CD4-positive, alpha-beta memory T cell (primary cell): Measurements from ENCODE around the gene GPANK1. TPM values are rescaled to one million over a fixed set of nuclear protein-coding genes. Genes with fewer than 3 reads are reported as not detected.

ENCODE experiments used
- CTCF ChIA-PET: fragments of 350-600 bp; sonication (Branson Sonifier 250); formaldehyde crosslinking; loops from one replicate; lab custom pipeline; 2021; ENCODE audit warnings: inconsistent platforms; ENCODE audit not compliant: partially characterized antibody; lab: Charles Lee
- POLR2A ChIA-PET: fragments of 350-600 bp; sonication (Branson Sonifier 250); formaldehyde crosslinking; loops from one replicate; lab custom pipeline; 2021; ENCODE audit not compliant: partially characterized antibody; lab: Charles Lee
- DNase-seq, 5 donors: peaks; one replicate each; pipeline versions ENCODE4 v3.0.0 to v3.0.0-alpha.2; 2020 to 2022; ENCODE audit warnings: mixed read lengths in 1 of 5
- H3K27ac ChIP-seq: one replicate; pipeline ENCODE4 v1.7.0; 2013; ENCODE audit warnings: low read depth, low read length
- H3K27me3 ChIP-seq: 2 replicates; pipeline ENCODE4 v1.7.0; 2013; ENCODE audit warnings: mild to moderate bottlenecking, low read length, moderate library complexity; ENCODE audit not compliant: insufficient read depth
- H3K36me3 ChIP-seq: 2 replicates; pipeline ENCODE4 v1.7.0; 2013; ENCODE audit warnings: mild to moderate bottlenecking, low read length, moderate library complexity; ENCODE audit not compliant: insufficient read depth
- H3K4me1 ChIP-seq: 2 replicates; pipeline ENCODE4 v1.7.0; 2013; ENCODE audit warnings: mild to moderate bottlenecking, low read length, moderate library complexity; ENCODE audit not compliant: insufficient read depth
- H3K4me3 ChIP-seq, 2 donors: one replicate each; pipeline ENCODE4 v1.7.0; 2013; ENCODE audit warnings: low read length in 2 of 2, mild to moderate bottlenecking in 1 of 2
- H3K9me3 ChIP-seq, 2 donors: one replicate each; pipeline ENCODE4 v1.7.0; 2013; ENCODE audit warnings: low read length in 2 of 2, control low read depth in 1 of 2; ENCODE audit not compliant: control insufficient read depth in 1 of 2
- H3K27ac Mint-ChIP-seq, 7 donors: one replicate each; pipeline ENCODE4 v1.8.0; 2020 to 2021; ENCODE audit warnings: mixed read lengths in 7 of 7, mild to moderate bottlenecking in 6 of 7, inconsistent platforms in 3 of 7, moderate library complexity in 3 of 7
- H3K27me3 Mint-ChIP-seq, 2 donors: one replicate each; pipeline ENCODE4 v1.8.0; 2020 to 2021; ENCODE audit warnings: mixed read lengths in 2 of 2
- H3K36me3 Mint-ChIP-seq, 2 donors: one replicate each; pipeline ENCODE4 v1.8.0; 2020 to 2021; ENCODE audit warnings: mixed read lengths in 2 of 2, inconsistent platforms in 1 of 2, mild to moderate bottlenecking in 1 of 2
- H3K4me1 Mint-ChIP-seq, 4 donors: one replicate each; pipeline ENCODE4 v1.8.0; 2020 to 2021; ENCODE audit warnings: mixed read lengths in 4 of 4, mild to moderate bottlenecking in 1 of 4
- H3K4me3 Mint-ChIP-seq, 8 donors: one replicate each; pipeline ENCODE4 v1.8.0; 2020 to 2021; ENCODE audit warnings: mixed read lengths in 8 of 8, mild to moderate bottlenecking in 7 of 8, moderate library complexity in 6 of 8, inconsistent platforms in 3 of 8
- H3K9me3 Mint-ChIP-seq, 8 donors: one replicate each; pipeline ENCODE4 v1.8.0; 2020 to 2021; ENCODE audit warnings: mixed read lengths in 8 of 8, mild to moderate bottlenecking in 5 of 8, inconsistent platforms in 3 of 8, moderate library complexity in 1 of 8
- intact Hi-C: fragments of 100-400 bp; cut with micrococcal nuclease; formaldehyde crosslinking; loops from one replicate; pipeline ENCODE4 v1.15.1; 2023
- polyA plus RNA-seq, 2 donors: library from polyadenylated mRNA; unstranded; fragments of 300-500 nt; fragmentation: Illumina TruSeq; gene quantifications; one replicate each; pipeline ENCODE4 v1.2.3, GENCODE V29; 2021
- total RNA-seq, 2 experiments: library from RNA; stranded (reverse); gene quantifications; one replicate each; pipeline ENCODE4 v1.2.3, GENCODE V29; 2021

Gene GPANK1
- total and polyA plus RNA-seq, 4 experiments from 2014 or later: 16.7 to 25.5 (median 22.3) TPM

- Histone ChIP-seq H3K27ac (peak overlapping the region; percentile 97), H3K4me1 (peaks cover 33% of the 10 kb centered on the region), H3K36me3 (peaks cover 22% of the 10 kb centered on the region), H3K9me3 (no peaks in the 10 kb centered on the region), H3K4me3 (peak overlapping the region; percentile 70 to 82), H3K27me3 (no peaks in the 10 kb centered on the region)
- peaks cover 0 to 5% (median 0%) of the 10 kb centered on the region in 8 donors for H3K9me3 Mint-ChIP-seq
- CTCF ChIA-PET: interaction anchor here (1.0 to 3.2 kb wide), 3 partner anchors 27 to 128 kb away, joined by 4 to 11 read pairs (median 8); partner anchors contain the start of gene DDAH2
- H3K27me3 Mint-ChIP-seq: no peaks in the 10 kb centered on the region
- H3K27ac Mint-ChIP-seq: peak overlapping the region; percentile 93 to 99 (median 98)
- DNase-seq: peak in 1 of 5 donors; percentile 7
- intact Hi-C loops: loop anchor here (2.0 kb wide), 2 partner anchors 22 to 36 kb away; partner anchors contain the start of gene LY6G5C
- H3K36me3 Mint-ChIP-seq: peaks cover 14 to 29% of the 10 kb centered on the region in 2 donors
- peak overlapping the region; percentile 97 to 99 (median 98) for H3K4me3 Mint-ChIP-seq
- POLR2A ChIA-PET: interaction anchor here (0.7 to 2.7 kb wide), 26 partner anchors 9 to 1269 kb away, joined by 3 to 22 read pairs (median 7); partner anchors contain the start of genes BAG6, CLIC1, CSNK2B and DDAH2
- peaks cover 25 to 49% (median 39%) of the 10 kb centered on the region in 4 donors for H3K4me1 Mint-ChIP-seq
These were observed 37.6 kb upstream of the GPANK1 start for GRCh38 chr6:31702405-31702818.

- POLR2A ChIA-PET: interaction anchor here (0.9 to 2.7 kb wide), 14 partner anchors 8 to 200 kb away, joined by 3 to 22 read pairs (median 11); partner anchors contain the start of genes BAG6, CSNK2B, GPANK1 and HSPA1A
- peaks cover 25 to 53% (median 41%) of the 10 kb centered on the region in 4 donors for H3K4me1 Mint-ChIP-seq
- intact Hi-C loops: loop anchor here (2.0 kb wide), 2 partner anchors 21 to 37 kb away; partner anchors contain the start of gene LY6G5C
These were observed 37.0 kb upstream of the GPANK1 start for GRCh38 chr6:31701666-31702404.

GRCh38 chr6:31700740-31701401 is 36.1 kb upstream of the GPANK1 start:
- peak overlapping the region; percentile 97 for H3K27ac ChIP-seq
- peaks cover 31% of the 10 kb centered on the region for H3K36me3 ChIP-seq
- H3K4me1 ChIP-seq: peaks cover 35% of the 10 kb centered on the region
- no peaks in the 10 kb centered on the region for H3K27me3 ChIP-seq
- H3K4me1 Mint-ChIP-seq: peaks cover 25 to 53% (median 41%) of the 10 kb centered on the region in 4 donors
- H3K9me3 Mint-ChIP-seq: peaks cover 0 to 5% (median 0%) of the 10 kb centered on the region in 8 donors
- no peak overlapping the region for H3K4me3 ChIP-seq
- peak overlapping the region; percentile 64 to 99 (median 81) for H3K27ac Mint-ChIP-seq
- intact Hi-C loops: no loop called here
- peak overlapping the region; percentile 72 to 99 (median 98) for H3K4me3 Mint-ChIP-seq
- ChIA-PET POLR2A (interaction anchor here (1.1 to 2.7 kb wide), 2 partner anchors 127 to 162 kb away, joined by 3 to 9 read pairs; partner anchors contain the start of gene NEU1), CTCF (no interaction called here)
- no peaks in the 10 kb centered on the region for H3K9me3 ChIP-seq
- no peak for DNase-seq
- no peaks in the 10 kb centered on the region for H3K27me3 Mint-ChIP-seq
- peaks cover 24 to 41% of the 10 kb centered on the region in 2 donors for H3K36me3 Mint-ChIP-seq

More at GRCh38 chr6:31701666-31702404, 37.0 kb upstream of the GPANK1 start:
- Mint-ChIP-seq H3K9me3 (peaks cover 0 to 5% (median 0%) of the 10 kb centered on the region in 8 donors), H3K27me3 (no peaks in the 10 kb centered on the region), H3K36me3 (peaks cover 20 to 35% of the 10 kb centered on the region in 2 donors), H3K4me3 (peak overlapping the region; percentile 97 to 99 (median 98)), H3K27ac (peak overlapping the region; percentile 93 to 99 (median 98))
- no peaks in the 10 kb centered on the region for H3K9me3 ChIP-seq
- H3K4me3 ChIP-seq: peak overlapping the region; percentile 70 to 82
- no peaks in the 10 kb centered on the region for H3K27me3 ChIP-seq
- peak overlapping the region; percentile 97 for H3K27ac ChIP-seq
- DNase-seq: no peak
- H3K36me3 ChIP-seq: peaks cover 27% of the 10 kb centered on the region
- CTCF ChIA-PET: interaction anchor here (2.1 to 3.2 kb wide), 2 partner anchors 28 to 129 kb away, joined by 8 to 11 read pairs; partner anchors contain the start of gene DDAH2
- H3K4me1 ChIP-seq: peaks cover 35% of the 10 kb centered on the region

- Mint-ChIP-seq H3K9me3 (peaks cover 0 to 3% (median 0%) of the 10 kb centered on the region in 8 donors), H3K4me1 (peaks cover 23 to 39% (median 31%) of the 10 kb centered on the region in 4 donors), H3K36me3 (peaks cover 30 to 58% of the 10 kb centered on the region in 2 donors), H3K27ac (peak overlapping the region; percentile 15 to 88 (median 74)), H3K27me3 (no peaks in the 10 kb centered on the region), H3K4me3 (no peak overlapping the region)
- Histone ChIP-seq H3K4me3 (no peak overlapping the region), H3K27me3 (no peaks in the 10 kb centered on the region), H3K27ac (no peak overlapping the region), H3K9me3 (no peaks in the 10 kb centered on the region), H3K4me1 (peaks cover 28% of the 10 kb centered on the region), H3K36me3 (peaks cover 53% of the 10 kb centered on the region)
- ChIA-PET CTCF (no interaction called here), POLR2A (no interaction called here)
- intact Hi-C loops: no loop called here
- DNase-seq: no peak
These were observed 32.8 kb upstream of the GPANK1 start for GRCh38 chr6:31697555-31697954.

- Mint-ChIP-seq H3K36me3 (peaks cover 30 to 69% of the 10 kb centered on the region in 2 donors), H3K9me3 (no peaks in the 10 kb centered on the region), H3K4me1 (peaks cover 8 to 13% (median 10%) of the 10 kb centered on the region in 4 donors), H3K27ac (no peak overlapping the region), H3K4me3 (no peak overlapping the region), H3K27me3 (no peaks in the 10 kb centered on the region)
- Histone ChIP-seq H3K4me3 (no peak overlapping the region), H3K36me3 (peaks cover 59% of the 10 kb centered on the region), H3K4me1 (peaks cover 7% of the 10 kb centered on the region), H3K27me3 (no peaks in the 10 kb centered on the region), H3K27ac (no peak overlapping the region), H3K9me3 (no peaks in the 10 kb centered on the region)
- DNase-seq: no peak
- intact Hi-C loops: no loop called here
- ChIA-PET POLR2A (interaction anchor here (0.7 to 3.0 kb wide), 5 partner anchors 9 to 181 kb away, joined by 3 to 15 read pairs (median 5); partner anchors contain the start of gene ABHD16A), CTCF (interaction anchor here (0.7 to 1.3 kb wide), 3 partner anchors 9 to 989 kb away, joined by 3 to 4 read pairs (median 4); partner anchors contain the start of gene LY6G5C)
These were observed 28.7 kb upstream of the GPANK1 start for GRCh38 chr6:31693535-31693934.

- Mint-ChIP-seq H3K9me3 (no peaks in the 10 kb centered on the region), H3K4me1 (peaks cover 6 to 9% (median 8%) of the 10 kb centered on the region in 4 donors), H3K36me3 (peaks cover 29 to 70% of the 10 kb centered on the region in 2 donors), H3K4me3 (no peak overlapping the region), H3K27me3 (no peaks in the 10 kb centered on the region), H3K27ac (peak overlapping the region in 2 of 7 donors; percentile 48 to 84)
- DNase-seq: no peak
- intact Hi-C loops: no loop called here
- Histone ChIP-seq H3K4me1 (peaks cover 7% of the 10 kb centered on the region), H3K4me3 (no peak overlapping the region), H3K27me3 (no peaks in the 10 kb centered on the region), H3K36me3 (peaks cover 65% of the 10 kb centered on the region), H3K27ac (no peak overlapping the region), H3K9me3 (no peaks in the 10 kb centered on the region)
- ChIA-PET CTCF (interaction anchor here (1.0 to 1.1 kb wide), 2 partner anchors 12 to 77 kb away, joined by 3 to 4 read pairs; partner anchors contain the start of gene LY6G5C), POLR2A (interaction anchor here (1.0 to 3.0 kb wide), 2 partner anchors 10 to 182 kb away, joined by 5 to 15 read pairs; partner anchors contain the start of gene ABHD16A)
These were observed 28.1 kb upstream of the GPANK1 start for GRCh38 chr6:31692886-31693285.
